OCI-LY7 (cell line): Measurements from ENCODE around the gene SEMA7A.

Source experiments
- CTCF ChIP-seq: fragments of 200-600 bp; sonication (generic); conservative IDR thresholded peaks from 2 replicates; pipeline ENCODE4 v1.5.1; 2014; ENCODE audit warnings: mild to moderate bottlenecking, antibody characterized with exemption, low read length, moderate library complexity, mixed read lengths
- EZH2phosphoT487 ChIP-seq: fragments of 200-600 bp; sonication (generic); IDR thresholded peaks from 2 replicates; pipeline ENCODE4 v1.6.1; 2018; ENCODE audit warnings: low read depth, borderline replicate concordance, mild to moderate bottlenecking, mixed run types, antibody characterized with exemption, low read length, moderate library complexity, mixed read lengths

GRCh38 chr15:74417225-74417624 lies 16.5 kb downstream of the SEMA7A start:
- no peak for TF ChIP-seq CTCF
- TF ChIP-seq EZH2phosphoT487: no peak
